Activated CD4-positive, alpha-beta T cell treated with anti-CD3 and anti-CD28 coated beads, Interleukin-2, amount 50 U/mL, for 48 hours (primary cell): ENCODE data around the gene KCNQ1.
A peak's percentile ranks its signal among the peaks of the same experiment; 100 is the strongest.

Experiments used
- DNase-seq, 2 experiments: peaks; one replicate each; pipeline ENCODE4 v3.0.0-alpha.2; 2020

Gene KCNQ1

GRCh38 chr11:2760196-2760871, 315.5 kb downstream of the KCNQ1 start:
- no peak for DNase-seq

GRCh38 chr11:2761131-2762030, 316.6 kb downstream of the KCNQ1 start:
- DNase-seq = no peak

- no peak for DNase-seq
Observed at GRCh38 chr11:2762031-2762380, 317.2 kb downstream of the KCNQ1 start.

- DNase-seq = no peak
Observed at GRCh38 chr11:2762451-2762850, 317.6 kb downstream of the KCNQ1 start.

GRCh38 chr11:2763984-2764383, 319.2 kb downstream of the KCNQ1 start:
- DNase-seq = no peak

DNA sequence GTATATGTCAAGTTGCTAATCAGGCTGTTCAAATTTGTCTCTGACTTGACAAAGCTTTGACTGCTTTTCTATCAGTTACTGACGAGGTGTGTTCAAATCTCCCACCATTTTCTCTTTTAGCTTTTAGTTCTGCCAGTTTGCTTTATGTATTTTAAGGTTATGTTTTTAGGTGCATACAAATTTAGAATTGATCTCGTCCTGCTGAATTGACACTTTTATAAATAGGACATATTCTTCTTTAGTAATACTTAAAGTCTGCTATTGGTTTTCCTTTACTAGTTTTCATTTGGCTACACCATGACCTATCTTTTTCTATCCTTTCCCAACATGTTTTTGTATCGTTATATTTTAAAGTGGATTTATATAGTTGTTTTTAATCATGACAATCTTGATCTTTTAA, 320.7 kb downstream of the KCNQ1 start:
- no peak for DNase-seq

DNA sequence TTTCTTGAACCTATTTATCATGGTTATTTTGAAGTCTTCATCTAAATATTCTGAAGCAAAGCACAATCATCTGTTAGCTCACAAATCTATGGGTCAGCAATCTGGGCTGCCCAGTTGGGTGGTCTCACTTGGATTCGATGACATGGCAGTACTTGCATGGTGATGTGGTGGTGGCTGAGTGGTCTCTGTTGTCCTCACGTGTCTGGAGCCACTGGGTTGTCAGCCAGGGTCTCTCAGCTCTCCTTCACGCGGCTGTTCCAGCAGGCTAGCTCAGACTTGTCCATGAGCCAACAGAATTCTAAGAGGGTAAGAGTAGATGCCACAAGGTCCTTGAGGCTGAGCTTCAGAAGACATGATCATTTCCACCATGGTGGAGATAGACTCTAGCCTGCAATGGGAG, 321.4 kb downstream of the KCNQ1 start:
- DNase-seq = no peak

DNA sequence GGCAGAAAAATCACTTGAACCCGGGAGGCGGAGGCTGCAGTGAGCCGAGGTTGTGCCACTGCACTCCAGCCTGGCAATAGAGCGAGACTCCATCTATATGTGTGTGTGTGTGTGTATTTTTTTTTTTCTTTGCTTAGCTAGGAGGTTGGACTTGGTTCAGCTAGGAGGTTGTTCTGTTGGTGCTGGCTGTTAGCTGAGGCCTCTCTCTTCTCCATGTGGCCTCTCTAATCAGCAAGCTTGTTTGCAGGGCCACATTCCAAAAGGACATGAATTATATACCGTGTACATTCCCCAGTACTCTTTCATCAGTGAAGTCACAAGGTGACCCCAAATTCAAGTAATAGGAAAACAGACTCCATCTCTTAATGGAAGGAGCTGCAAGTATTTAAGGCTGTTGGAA, 322.3 kb downstream of the KCNQ1 start:
- DNase-seq = no peak

DNA sequence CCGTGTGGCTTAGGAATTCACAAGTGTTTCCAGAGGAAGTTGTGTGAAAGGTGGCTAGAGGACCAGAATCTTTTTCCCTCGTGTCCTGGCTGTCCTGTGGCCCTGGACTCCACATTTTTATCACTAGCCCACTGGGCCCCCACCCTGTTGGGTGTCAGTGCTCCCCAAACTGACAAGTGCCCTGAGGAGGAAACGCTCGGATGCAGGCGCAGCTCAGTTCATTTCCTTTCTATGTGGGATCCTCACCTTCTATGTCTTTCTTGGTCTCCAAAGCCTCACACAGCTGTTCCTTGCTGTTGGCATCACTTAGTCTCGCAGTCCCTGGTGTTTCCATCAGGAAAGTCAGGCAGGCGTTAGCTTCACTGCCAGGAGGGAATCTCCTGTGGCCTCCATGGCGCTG, 323.0 kb downstream of the KCNQ1 start:
- DNase-seq = no peak

DNA sequence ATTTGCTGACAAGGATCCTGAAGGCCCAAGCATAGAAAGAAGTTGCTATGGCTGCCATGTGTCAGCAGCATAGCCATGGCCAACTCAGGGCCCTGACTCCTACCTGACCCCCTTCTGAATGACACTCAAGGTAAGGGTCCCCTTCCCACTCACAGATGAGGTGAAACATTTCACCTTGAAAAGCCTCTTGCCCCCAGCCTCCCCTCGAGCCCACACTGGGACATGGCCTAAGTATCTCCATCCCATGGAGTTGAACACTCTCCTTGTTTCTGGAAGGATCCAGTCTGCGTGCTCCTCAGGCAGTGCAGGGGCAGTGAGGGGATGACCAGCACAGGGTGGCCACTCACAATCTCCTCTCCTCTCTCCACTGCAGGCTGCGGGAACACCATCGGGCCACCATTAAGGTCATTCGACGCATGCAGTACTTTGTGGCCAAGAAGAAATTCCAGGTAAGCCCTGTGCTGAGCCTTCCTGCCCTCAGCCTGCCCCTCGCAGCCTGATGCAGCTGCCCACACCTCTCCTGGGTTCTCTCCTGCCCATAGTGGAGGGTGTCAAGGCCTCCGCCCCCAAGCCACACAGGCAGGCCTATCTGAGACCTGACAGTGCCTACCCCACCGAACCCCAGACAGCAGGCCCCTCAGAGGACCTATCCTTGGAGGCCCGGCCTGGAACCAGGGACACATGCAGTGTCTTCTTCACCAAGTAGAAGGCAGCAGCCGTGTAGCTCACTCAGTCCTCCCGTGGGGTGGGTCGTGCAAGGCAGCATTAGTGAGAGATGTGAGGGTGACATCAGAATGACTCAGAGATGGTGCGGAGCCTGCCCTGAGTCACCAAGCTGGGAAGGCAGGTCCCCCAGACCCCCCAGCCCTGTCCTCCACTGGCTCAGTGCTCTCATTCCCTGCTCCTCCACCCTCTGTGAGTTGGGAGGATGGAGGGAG, 323.9 kb downstream of the KCNQ1 start:
- DNase-seq = peak in 1 of 2 experiments; percentile 16

DNA sequence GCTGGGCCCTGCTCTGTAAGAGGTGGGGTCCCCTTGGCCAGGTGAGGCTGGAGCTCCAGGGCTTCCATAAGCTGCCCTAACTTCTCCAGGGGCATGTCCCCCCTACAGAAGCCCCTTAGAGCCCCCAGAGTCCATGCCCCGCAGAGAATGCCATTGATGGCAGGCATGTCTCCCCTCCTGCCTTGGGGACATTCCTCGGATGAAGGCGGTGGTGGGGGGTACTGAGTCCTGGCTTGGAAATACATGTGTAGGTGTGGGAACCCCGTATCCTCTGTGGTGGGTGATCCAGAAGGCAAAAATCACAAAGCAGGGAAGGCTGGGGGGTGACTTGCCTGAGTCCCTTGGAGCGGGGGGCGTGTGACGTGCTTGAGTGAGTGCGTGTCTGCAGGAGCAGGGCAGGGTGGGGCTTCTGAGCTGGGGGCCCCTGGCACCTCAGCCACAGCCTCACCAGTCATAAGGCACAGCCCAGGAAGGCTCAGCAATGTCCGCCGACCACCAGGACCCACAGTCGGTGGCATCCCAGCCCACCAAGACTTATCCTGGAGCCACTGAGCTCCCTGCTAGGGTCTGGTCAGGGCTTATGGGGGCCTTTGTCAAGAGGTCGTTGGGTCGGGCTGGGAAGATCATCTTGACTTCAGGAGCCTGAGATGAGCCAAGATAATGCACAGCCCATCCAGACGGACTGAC, 324.7 kb downstream of the KCNQ1 start:
- no peak for DNase-seq

GRCh38 chr11:2770096-2770751, 325.4 kb downstream of the KCNQ1 start:
- peak in 1 of 2 experiments; percentile 0 for DNase-seq

DNA sequence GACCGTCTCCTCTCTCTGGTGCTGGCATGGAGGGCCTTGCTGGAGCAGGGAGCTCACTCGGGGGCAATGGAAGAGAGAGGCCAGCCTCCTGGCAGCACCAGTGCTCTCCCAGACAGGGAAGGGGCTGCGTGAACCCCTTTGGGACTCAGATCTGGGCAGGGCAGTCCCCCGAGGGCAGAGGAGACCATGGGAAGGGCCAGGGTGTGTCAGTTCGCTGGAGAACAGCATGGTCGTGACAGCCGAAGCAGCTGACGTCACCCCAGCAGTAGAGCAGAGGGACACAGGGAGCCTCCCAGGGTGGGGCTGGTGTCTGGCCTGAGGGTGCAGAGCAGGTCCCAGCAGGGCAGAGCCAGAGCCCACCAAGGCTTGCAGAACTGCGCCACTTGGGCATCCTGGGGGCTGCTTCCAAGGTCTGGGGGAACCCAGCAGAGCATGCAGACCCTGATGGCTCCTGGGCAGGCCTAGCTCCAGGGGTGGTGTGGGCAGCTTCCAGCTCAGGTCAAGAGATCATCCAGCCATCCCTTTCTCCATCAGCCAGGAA, 326.0 kb downstream of the KCNQ1 start:
- DNase-seq = no peak

DNA sequence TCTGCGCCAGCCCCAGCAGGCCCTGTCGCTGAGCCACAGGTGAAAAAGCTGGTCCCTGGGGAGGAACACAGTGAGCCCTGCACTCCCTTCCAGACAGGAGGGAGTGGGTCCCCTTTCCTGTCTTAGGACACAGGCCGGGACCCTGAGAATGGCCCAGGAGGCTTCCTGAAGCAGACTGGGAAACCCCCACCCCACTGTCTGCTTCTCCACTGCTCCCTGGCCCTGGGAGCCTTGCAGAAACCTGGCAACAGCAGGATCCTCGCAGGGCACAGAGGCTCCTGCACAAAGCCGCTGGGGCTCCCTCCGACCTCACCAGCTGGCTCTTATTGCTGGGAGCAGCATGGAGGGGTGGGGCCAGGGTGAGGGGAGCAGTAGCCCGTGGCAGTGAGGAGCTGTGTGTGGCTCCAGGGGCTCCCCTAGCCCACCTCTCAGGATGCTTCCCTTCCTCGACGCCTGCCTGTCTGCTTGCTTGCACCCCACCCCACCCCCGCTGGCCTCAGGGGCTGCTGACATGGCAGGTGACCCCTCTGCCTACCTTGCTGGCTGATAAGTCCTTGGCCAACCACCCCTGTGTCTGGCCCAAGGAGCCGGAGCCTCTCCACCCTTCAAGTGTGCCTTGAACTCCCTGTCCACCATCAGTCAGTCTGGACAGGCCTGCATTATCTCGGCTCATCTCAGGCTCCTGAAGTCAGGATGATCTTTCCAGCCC, 327.1 kb downstream of the KCNQ1 start:
- no peak for DNase-seq

GRCh38 chr11:2772544-2773031, 327.8 kb downstream of the KCNQ1 start:
- peak; percentile 23 to 40 for DNase-seq

GRCh38 chr11:2774173-2775082, 329.6 kb downstream of the KCNQ1 start:
- peak in 1 of 2 experiments; percentile 0 for DNase-seq

GRCh38 chr11:2775083-2775625, 330.3 kb downstream of the KCNQ1 start:
- peak in 1 of 2 experiments; percentile 2 for DNase-seq

- peak in 1 of 2 experiments; percentile 0 for DNase-seq
Observed at GRCh38 chr11:2775626-2776350, 331.0 kb downstream of the KCNQ1 start.
